SKM-1 treated with dmso at 0.1 percent for 144 hours (cell line): ENCODE measurements around the gene CCNQ.

Experiments
- DNase-seq: peaks from one replicate; lab custom pipeline; 2025; ENCODE audit not compliant: unreplicated experiment; lab: John Stamatoyannopoulos, UW

The CCNQ gene

GRCh38 chrX:153578200-153578835 is 20.6 kb downstream of the CCNQ start:
- no peak for DNase-seq

- no peak for DNase-seq
These were observed 22.0 kb downstream of the CCNQ start for GRCh38 chrX:153576961-153577360.

GRCh38 chrX:153576239-153576870 is 22.6 kb downstream of the CCNQ start:
- no peak for DNase-seq

GRCh38 chrX:153573984-153574383 is 25.0 kb downstream of the CCNQ start:
- DNase-seq, result no peak

- DNase-seq, result no peak
These were observed 26.3 kb downstream of the CCNQ start for GRCh38 chrX:153572601-153573000.

GRCh38 chrX:153571534-153571908 is 27.4 kb downstream of the CCNQ start:
- DNase-seq, result no peak

GRCh38 chrX:153569475-153569874 is 29.5 kb downstream of the CCNQ start:
- DNase-seq, result peak; percentile 84

- DNase-seq, result no peak
These were observed 30.4 kb downstream of the CCNQ start for GRCh38 chrX:153568451-153569011.

- DNase-seq, result no peak
These were observed 32.9 kb downstream of the CCNQ start for GRCh38 chrX:153565996-153566580.

GRCh38 chrX:153564047-153564606 is 34.8 kb downstream of the CCNQ start:
- DNase-seq, result no peak

GRCh38 chrX:153562546-153562945 is 36.4 kb downstream of the CCNQ start:
- no peak for DNase-seq

GRCh38 chrX:153561337-153561736 is 37.6 kb downstream of the CCNQ start:
- DNase-seq, result no peak

GRCh38 chrX:153560466-153560865 is 38.5 kb downstream of the CCNQ start:
- DNase-seq, result no peak

GRCh38 chrX:153560000-153560399 is 38.9 kb downstream of the CCNQ start:
- DNase-seq, result peak; percentile 26

- DNase-seq, result no peak
These were observed 41.2 kb downstream of the CCNQ start for GRCh38 chrX:153557618-153558355.

- DNase-seq, result no peak
These were observed 42.2 kb downstream of the CCNQ start for GRCh38 chrX:153556767-153557166.

GRCh38 chrX:153554519-153555167 is 44.3 kb downstream of the CCNQ start:
- peak; percentile 53 for DNase-seq

GRCh38 chrX:153551135-153551534 is 47.8 kb downstream of the CCNQ start:
- DNase-seq, result no peak

GRCh38 chrX:153549807-153550206 is 49.1 kb downstream of the CCNQ start:
- DNase-seq, result no peak

- DNase-seq, result no peak
These were observed 49.7 kb downstream of the CCNQ start for GRCh38 chrX:153549231-153549630.

- DNase-seq, result no peak
These were observed 51.7 kb downstream of the CCNQ start for GRCh38 chrX:153547195-153547594.
